GM04504 (cell line): Measurements from ENCODE around the gene FLOT2.
"Not testable (repeated sequence)": the region's sequence is repeated elsewhere in the genome, so short reads cannot be mapped to it uniquely, and the experiment has no call there.

Source experiments
- DNase-seq: peaks from one replicate; pipeline ENCODE4 v3.0.0-alpha.2; 2012; ENCODE audit warnings: low read depth

The FLOT2 gene

DNA sequence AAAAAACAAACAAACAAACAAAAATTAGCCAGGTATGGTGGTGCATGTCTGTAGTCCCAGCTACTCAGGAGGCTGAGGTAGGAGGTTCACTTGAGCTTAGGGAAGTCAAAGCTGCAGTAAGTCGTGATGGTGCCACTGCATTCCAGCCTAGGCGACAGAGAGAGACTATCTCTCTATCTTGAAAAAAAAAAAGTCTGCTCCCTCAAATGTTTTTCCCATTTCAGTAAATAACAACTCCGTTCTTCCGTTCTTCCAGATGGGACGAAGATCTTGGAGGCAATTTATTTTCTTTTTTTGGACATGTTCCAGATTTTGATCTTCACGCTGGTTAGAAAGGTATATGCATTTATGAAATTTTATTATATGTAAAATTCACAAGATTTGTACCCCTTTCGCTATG lies 23.7 kb downstream of the FLOT2 start:
- DNase-seq, result no peak

DNA sequence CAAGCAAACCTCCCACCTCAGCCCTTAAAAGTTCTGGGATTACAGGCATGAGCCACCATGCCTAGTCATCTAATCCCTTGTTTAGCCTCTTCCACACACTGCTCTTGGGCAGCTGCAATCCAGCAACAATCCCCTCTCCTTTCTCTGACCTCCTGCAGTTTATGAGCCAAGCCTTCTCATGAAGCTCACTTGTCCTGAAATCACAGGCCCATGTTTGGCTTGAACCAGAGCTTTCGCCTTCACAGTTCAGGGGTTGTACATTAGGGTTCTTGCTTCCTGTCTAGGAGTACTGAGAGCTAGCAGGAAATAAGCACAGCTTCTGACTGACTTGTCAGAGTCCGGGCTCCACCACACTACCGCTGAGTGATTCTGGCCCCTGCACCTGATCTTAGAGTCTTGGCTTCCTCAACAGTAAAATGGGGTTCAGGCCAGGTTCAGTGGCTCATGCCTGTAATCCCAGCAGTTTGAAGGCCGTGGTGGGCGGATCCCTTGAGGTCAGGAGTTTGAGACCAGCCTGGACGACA lies 26.4 kb downstream of the FLOT2 start:
- DNase-seq, result no peak

DNA sequence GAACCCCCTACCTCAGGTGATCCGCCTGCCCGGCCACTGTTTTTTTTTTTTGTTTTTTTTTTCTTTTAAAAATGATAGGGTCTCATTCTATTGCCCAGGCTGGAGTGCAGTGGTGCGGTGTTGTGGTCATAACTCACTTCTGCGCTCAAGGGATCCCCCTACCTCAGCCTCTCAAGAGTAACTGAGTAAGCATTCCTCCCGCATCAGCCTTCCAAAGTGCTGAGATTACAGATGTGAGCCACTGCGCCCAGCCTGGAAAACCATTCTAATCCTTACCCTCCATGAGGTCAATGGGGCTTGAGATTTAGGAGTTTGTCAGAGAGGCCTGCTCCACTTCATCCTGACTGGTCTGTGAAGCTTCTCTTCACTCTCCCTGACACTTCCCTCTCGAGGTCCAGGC lies 30.3 kb downstream of the FLOT2 start:
- no peak for DNase-seq

DNA sequence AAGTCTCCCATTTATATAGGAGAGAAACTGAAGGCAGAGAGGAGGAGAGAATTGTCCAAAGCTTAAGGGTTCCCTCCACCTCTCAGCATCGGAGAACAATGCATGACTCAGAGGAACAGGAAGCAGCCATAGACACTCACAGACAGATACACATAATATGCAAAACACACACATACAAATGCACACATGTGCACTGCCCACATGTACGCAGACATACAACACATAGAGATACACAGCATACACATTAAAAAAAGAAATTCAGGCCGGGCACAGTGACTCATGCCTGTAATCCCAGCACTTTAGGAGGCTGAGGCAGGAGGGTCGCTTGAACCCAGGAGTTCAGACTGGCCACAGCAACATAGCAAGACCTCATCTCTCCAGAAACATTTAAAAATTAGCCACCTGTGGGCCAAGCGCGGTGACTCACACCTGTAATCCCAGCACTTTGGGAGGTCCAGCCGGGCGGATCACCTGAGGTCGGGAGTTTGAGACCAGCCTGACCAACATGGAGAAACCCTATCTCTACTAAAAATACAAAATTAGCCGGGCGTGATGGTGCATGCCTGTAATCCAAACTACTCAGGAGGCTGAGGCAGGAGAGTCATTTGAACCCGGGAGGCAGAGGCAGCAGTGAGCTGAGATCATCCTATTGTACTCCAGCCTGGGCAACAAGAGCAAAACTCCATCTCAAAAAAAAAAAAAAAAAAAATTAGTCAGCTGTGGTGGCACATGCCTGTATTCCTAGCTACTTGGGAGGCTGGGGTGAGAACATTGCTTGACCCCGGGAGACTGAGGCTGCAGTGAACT lies 31.4 kb downstream of the FLOT2 start:
- no peak for DNase-seq

DNA sequence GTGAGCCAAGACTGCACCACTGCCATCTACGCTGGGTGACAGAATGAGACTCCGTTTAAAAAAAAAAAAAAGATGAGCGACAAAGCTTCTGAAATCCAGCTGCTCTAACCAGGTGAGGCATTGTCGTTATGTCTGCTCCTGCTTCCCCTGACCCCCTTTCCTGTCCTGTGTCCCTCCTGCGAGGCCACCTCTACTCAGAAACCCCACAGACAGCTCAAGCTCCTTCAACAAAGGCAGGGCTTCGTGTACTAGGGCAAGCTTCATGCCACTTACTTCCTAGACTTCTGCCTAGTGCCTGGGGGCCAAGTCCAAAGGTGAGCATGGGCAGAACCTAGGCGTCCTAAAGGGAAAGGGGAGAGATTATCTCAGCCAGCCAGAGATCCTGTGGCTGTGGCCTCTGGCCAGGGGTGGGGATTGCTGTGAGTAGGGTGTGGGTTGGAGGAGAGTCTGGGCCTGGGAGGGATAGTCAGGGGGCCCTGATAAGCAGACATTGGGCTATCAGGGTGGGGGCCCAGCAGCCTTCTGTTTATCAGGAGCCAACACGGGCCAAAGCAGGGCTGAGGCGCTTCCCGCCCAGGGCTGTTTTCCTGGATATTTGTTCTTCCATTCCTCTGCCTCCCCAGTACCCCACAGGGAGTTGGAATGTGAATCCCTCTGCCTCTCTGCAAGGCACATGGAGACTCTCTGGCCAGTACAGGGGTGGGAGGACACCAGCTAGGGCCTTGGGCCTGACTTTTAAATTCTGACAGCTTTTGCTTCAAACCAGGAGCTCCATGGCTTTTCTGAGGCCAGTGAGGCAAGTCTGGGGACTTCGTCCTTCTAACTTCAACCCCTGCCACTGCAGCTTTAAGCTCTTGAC lies 32.3 kb downstream of the FLOT2 start:
- no peak for DNase-seq

DNA sequence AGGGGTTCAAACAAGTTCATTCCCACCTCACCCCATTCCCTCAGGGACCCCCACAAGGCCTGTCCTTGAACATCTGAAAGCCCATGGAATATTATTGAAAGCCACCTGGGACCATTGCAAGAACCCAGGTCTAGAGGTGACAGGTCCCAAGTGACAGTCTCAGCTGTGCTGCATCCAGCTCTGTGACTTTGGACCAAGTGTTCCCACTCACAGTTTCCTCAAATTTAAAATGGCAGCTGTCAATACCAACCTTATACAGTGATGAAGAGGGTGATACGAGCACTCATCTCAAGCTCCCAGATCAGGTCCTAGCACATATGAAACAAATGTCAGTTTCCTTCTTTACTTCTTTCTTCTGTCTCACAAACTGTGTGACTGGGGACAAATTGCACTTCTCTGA lies 33.6 kb downstream of the FLOT2 start:
- DNase-seq, result no peak

DNA sequence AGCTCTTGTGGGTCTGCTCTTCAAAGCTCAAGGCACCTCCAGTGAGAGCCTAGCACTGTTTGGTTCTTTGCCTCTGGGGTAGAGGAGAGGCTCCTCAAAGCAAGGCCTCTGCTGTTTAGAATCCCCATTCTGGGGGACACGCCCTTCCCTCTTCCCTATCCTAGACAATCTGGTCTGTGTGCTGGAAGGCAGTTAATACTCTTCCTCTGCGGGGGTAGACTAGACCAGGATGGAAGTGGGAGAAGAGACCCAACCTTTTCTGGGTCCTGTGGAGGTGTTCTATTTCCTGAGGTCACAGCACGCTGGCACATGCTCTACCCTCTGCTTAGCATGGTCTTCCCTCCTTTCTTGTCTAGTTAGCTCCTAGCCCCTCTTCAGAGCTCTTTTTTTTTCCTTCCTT lies 35.0 kb downstream of the FLOT2 start:
- DNase-seq, result no peak

DNA sequence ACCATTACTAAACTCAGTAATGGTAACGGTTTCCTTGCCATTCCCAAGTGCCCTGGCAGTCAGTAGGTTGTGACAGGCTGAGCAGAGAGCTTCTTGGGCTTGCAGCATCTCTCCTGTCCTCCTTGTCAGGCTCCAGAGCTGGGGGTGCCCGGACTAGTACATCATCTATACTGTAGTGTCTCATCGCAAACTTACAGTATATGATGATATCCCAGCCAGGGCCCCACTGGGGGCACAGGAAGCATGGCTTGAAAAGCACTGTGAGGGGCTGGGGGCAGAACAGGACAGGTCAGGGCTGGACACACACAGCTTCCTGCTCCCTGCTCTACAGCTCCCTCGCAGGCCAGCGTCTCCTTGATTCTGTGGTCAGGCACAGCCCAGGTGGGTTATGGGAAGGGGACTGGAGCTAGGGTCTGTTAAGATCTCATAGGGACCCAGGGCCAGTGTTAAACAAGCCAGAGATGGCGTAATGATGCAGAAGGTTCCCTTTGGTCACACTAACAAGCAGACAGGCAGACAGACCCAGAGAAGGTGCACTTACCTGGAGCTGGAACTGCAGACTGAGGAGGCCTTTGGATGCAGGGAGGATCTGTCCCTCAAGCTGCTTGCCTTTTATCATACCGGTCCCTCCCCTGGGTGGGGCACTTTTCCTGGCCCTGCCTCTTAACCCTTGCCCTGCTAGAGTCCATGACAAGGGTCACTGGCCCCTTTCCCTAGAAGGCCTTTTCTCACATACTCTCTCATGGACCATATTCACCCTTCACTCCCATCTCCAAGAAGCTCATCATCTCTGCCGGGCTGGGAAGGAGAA lies 35.9 kb downstream of the FLOT2 start:
- DNase-seq, result no peak

DNA sequence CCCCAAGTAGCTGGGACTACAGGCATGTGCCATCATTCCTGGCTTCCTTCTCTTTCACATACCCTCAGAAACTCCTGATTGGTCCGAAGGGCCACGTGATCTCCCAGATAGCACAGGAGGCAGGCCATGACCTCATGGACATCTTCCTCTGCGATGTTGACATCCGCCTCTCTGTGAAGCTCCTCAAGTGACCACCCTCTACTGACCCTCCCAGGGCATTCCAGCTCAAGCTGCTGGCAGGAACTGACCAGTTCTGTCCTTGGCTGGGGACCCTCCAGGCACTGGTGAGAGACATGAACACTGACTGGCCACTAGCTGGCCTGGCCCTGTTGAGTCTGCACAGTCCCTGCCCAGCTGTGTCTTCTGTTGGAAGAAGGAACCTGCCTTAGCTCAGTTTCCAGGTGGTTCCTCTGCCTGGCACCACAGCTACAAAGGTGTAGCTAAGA lies 37.1 kb downstream of the FLOT2 start:
- no peak for DNase-seq

DNA sequence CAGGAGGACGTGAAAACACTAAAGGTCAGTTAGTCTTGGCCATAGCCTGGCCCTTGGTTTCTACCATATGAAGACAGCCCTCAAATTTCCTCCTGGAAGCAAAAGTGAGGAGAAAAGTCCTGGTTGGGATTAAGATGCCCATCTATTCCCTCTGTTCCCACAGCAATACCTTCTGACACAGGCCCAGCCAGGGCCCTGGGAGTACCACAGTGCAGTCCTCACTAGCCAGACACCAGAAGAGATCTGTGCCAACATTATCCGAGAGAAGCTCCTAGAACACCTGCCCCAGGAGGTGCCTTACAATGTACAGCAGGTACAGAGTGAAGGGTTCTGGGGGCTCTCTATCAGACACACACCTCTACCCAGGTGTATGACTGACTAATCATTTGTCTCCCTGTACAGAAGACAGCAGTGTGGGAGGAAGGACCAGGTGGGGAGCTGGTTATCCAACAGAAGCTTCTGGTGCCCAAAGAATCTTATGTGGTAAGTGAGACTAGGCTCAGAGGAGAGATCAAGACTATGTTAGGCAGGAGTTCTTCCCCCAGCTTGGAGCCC lies 38.7 kb downstream of the FLOT2 start:
- DNase-seq, result no peak

DNA sequence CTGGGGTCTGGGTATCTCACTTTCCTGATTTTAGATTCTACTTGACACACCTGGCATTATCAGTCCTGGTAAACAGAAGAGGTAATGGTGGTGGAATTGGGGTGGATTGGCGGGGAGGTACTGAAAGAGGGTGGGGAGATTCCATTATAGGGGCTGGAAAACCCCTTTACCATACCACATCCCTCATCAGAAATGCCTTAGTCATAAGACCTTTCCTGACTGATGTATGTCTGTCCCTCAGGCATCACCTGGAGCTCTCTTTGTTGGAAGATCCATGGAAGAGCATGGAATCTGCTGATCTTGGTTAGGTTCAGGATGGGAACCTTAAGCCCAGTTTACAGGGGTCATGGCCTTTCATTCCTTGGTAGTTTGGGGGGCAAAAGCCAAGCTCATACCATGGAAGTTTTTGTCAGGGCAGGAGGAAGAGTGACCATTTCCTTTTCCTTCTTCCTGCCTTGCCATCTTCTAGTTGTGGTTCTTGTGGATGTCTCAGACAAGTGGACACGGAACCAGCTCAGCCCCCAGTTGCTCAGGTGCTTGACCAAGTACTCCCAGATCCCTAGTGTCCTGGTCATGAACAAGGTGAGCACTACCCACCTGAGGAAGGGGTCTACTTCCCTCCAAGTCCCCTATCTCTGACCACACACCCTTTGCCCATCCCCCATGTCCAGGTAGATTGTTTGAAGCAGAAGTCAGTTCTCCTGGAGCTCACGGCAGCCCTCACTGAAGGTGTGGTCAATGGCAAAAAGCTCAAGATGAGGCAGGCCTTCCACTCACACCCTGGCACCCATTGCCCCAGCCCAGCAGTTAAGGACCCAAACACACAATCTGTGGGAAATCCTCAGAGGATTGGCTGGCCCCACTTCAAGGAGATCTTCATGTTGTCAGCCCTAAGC lies 39.4 kb downstream of the FLOT2 start:
- DNase-seq, result no peak

DNA sequence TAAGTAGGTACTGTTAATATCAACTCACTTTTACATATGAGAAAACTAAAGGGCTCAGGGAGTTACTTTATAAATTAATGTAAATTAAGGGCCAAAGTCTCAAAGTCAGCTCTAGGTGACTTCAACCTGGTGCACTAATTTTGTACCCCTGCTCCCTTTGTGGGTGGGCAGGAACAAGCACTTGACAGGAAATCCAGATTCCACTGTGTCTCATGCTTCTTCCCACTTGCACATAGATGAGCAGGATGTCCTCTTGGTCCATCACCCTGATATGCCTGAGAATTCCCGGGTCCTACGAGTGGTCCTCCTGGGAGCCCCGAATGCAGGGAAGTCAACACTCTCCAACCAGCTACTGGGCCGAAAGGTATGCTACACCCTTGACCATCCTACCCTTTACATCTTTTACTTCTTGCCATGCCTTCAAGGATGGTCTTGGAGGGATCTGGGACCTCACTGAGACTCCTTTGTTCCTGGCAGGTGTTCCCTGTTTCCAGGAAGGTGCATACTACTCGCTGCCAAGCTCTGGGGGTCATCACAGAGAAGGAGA lies 41.4 kb downstream of the FLOT2 start:
- DNase-seq, result no peak

DNA sequence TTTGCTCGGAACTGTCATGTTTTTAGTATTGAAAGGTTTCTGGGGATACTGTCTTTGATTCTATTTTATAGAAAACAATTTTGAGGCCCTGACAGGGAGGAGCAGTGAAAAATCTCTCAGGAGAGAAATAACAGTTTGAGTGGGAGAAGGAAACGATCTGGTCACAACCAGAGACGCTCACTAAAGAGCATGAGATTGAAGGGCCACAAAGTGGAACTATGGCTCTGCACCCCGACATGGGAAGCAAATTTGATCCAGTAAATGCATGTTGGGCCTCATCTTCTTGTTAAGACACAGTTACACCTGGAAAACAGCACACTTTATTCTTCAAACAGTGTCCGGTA lies 42.2 kb downstream of the FLOT2 start:
- DNase-seq, result no peak

DNA sequence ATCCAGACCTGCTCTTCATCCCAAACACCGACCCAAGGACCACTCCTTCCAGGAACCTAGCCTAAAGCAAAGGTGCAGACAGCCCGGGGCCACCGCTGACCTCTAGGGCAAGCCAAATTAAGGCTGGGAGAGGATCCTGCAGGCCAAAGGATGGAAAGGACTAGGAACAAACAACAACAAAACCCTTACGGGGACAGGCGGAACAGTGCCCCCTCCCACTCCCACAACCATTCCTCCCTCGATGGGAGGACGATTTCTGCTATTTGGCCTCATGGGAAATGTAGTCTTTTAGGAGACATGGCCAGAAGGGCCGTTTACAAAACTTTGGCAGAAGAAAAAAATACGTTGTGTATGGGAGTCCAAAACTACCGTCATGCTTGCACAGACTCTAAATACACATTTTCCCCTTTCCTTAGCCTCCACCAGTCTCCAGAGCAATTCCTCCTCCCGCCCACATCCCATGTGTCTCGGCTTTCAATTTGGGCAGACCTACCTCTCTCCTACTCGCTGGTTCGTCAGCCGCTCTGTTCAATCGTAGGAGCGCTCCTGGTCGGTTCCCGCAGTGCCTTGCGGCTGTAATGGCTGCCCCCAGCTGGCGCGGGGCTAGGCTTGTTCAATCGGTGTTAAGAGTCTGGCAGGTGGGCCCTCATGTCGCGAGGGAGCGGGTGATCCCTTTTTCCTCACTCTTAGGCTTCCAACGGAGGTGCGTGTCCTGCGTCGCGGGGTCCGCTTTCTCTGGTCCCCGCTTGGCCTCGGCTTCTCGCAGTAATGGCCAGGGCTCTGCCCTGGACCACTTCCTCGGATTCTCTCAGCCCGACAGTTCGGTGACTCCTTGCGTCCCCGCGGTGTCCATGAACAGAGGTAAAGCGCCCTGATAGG lies 42.8 kb downstream of the FLOT2 start, which contains the start of gene ERAL1:
TSS of gene ERAL1 (plus strand) at position 560 of the 879 bp plus-strand sequence. CDS start at position 579, 19 bp downstream.
- DNase-seq, result peak; percentile 67

DNA sequence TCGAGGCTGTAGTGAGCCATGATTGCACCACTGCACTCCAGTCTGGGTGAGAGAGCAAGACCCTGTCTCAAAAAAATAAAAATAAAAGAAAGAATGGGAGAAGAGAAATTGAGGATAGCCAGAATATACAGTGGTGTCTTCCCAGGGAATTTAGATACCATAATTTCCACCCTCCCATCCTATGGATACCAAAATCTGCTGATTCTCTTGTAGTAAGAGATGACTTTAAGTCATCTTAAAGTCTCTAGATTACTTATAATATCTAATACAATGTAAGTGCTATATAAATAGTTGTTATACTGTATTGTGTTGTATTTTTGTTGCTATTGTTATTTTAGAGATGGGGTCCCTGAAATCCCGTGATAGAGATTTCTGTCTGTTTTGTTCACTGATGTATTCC lies 44.2 kb downstream of the FLOT2 start:
- DNase-seq, result no peak

DNA sequence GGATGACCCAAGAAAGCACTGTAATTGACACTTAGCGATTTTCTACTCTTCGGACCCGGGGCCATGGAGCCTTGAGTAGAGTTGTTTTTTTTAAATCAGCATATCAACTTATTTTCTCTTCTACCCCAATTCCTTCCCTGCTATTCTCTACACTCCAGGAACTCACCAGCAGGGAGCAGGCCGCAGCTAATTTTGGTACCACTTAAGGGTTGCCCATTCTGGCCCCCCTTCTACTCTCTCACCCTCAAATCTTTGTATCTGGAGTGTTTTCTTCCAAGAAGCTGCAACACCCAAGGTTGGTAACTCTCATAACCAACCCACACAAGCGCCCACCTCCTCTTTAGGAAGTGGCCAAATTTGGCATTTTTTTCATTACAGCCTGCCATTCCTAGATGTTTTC lies 48.3 kb downstream of the FLOT2 start:
- no peak for DNase-seq

DNA sequence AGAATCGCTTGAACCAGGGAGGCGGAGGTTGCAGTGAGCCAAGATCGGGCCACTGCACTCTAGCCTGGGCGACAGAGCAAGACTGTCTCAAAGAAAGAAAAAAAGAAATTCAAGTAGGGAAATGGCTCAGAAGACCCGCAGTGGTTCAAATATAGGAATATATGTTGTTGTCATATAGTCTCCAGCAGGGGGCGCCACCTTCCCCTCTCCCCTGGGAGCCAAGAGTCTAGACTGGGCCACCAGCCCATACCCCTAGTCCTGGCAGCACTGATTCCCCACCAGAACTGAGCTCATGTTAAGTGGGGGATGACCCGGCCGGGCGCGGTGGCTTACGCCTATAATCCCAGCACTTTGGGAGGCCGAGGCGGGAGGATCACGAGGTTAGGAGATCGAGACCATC lies 48.9 kb downstream of the FLOT2 start:
- DNase-seq, result not testable (repeated sequence)

DNA sequence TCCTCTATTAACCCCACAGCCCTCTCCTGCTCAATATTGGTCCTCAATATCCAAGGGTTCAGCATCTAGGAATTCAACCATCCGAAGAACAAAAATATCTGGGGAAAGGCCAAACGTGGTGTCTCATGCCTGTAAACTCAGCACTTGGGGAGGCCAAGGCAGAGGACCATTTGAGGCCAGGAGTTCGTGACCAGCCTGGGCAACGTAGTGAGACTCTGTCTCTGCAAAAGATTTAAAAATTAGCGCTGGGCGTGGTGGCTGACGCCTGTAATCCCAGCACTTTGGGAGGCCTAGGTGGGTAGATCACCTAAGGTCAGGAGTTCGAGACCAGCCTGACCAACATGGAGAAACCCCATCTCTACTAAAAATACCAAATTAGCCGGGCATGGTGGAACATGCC lies 50.8 kb downstream of the FLOT2 start:
- DNase-seq, result not testable (repeated sequence)

DNA sequence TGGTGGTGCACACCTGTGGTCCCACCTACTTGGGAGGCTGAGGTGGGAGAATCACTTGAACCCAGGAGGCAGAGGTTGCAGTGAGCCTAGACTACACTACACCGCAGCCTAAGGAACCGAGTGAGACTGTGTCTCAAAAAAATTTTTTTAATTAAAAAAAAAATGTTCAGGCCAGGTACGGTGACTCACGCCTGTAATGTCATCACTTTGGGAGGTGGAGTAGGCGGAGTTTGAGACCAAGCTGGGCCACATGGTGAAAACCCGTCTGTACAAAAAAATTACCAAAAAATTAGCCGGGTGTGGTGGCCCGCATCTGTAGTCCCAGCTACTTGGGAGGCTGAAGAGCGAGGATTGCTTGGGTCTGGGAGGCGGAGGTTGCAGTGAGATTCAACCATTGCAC lies 51.3 kb downstream of the FLOT2 start:
- DNase-seq, result no peak

DNA sequence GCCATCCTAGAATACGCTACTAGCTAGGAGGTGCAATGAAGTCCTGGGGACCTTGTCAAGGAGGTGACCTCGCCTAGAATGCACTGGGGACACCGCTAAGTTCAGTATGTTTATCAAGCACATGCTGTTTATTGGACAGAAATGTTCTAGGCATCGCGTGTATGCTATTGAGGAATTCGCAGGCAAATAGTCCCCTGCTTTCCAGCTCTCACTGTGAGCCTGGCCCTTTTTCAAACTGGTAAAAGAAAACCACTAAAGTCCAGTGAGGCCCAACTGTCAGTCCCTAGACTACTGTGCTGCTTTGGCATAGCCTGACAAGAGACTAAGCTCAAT lies 53.8 kb downstream of the FLOT2 start:
- no peak for DNase-seq
